HEK293 (cell line): ENCODE measurements around the gene SCFD2.

Experiments
- BCL11B ChIP-seq: fragments of 450-650 bp; formaldehyde crosslinking; IDR thresholded peaks from 2 replicates; pipeline ENCODE4 v1.5.1; 2016; ENCODE audit warnings: low read depth, missing biosample characterization, missing genetic modification characterization
- GLI4 ChIP-seq: fragments of 450-650 bp; formaldehyde crosslinking; IDR thresholded peaks from 2 replicates; pipeline ENCODE4 v1.5.1; 2016; ENCODE audit warnings: missing biosample characterization, missing genetic modification characterization
- GLIS1 ChIP-seq: fragments of 450-650 bp; formaldehyde crosslinking; IDR thresholded peaks from 2 replicates; pipeline ENCODE4 v1.5.1; 2016; ENCODE audit warnings: missing biosample characterization, missing genetic modification characterization
- GLIS2 ChIP-seq: fragments of 450-650 bp; formaldehyde crosslinking; IDR thresholded peaks from 2 replicates; pipeline ENCODE4 v1.5.1; 2016; ENCODE audit warnings: missing biosample characterization, missing genetic modification characterization
- HOXC10 ChIP-seq: sonication (generic); formaldehyde crosslinking; IDR thresholded peaks from 2 replicates; pipeline ENCODE4 v1.8.1; 2023; ENCODE audit warnings: mild to moderate bottlenecking, missing genetic modification reagents
- HOXD13 ChIP-seq: sonication (generic); formaldehyde crosslinking; IDR thresholded peaks from 2 replicates; pipeline ENCODE4 v1.8.0; 2022; ENCODE audit warnings: missing genetic modification reagents, borderline replicate concordance
- KLF10 ChIP-seq: fragments of 450-650 bp; IDR thresholded peaks from 2 replicates; pipeline ENCODE4 v1.5.1; 2018; ENCODE audit warnings: missing biosample characterization, mild to moderate bottlenecking, missing genetic modification characterization
- RBAK ChIP-seq: fragments of 450-650 bp; formaldehyde crosslinking; IDR thresholded peaks from 2 replicates; pipeline ENCODE4 v1.5.1; 2016; ENCODE audit warnings: missing biosample characterization, missing genetic modification characterization
- SCRT2 ChIP-seq: fragments of 450-650 bp; formaldehyde crosslinking; IDR thresholded peaks from 2 replicates; pipeline ENCODE4 v1.5.1; 2016; ENCODE audit warnings: missing biosample characterization, missing genetic modification characterization
- SP2 ChIP-seq: fragments of 450-650 bp; formaldehyde crosslinking; IDR thresholded peaks from 2 replicates; pipeline ENCODE4 v1.5.1; 2016; ENCODE audit warnings: missing biosample characterization, missing genetic modification characterization
- SP3 ChIP-seq: fragments of 450-650 bp; formaldehyde crosslinking; IDR thresholded peaks from 2 replicates; pipeline ENCODE4 v1.5.1; 2016; ENCODE audit warnings: missing biosample characterization, missing genetic modification characterization
- YY2 ChIP-seq: fragments of 450-650 bp; formaldehyde crosslinking; IDR thresholded peaks from 2 replicates; pipeline ENCODE4 v1.5.1; 2016; ENCODE audit warnings: missing biosample characterization, missing genetic modification characterization
- ZFP37 ChIP-seq: fragments of 450-650 bp; formaldehyde crosslinking; IDR thresholded peaks from 2 replicates; pipeline ENCODE4 v1.5.1; 2016; ENCODE audit warnings: missing biosample characterization, missing genetic modification characterization
- ZFP41 ChIP-seq: fragments of 450-650 bp; formaldehyde crosslinking; IDR thresholded peaks from 2 replicates; pipeline ENCODE4 v1.5.1; 2016; ENCODE audit warnings: missing biosample characterization, missing genetic modification characterization, borderline replicate concordance
- ZNF221 ChIP-seq: fragments of 450-650 bp; formaldehyde crosslinking; IDR thresholded peaks from 2 replicates; pipeline ENCODE4 v1.5.1; 2017; ENCODE audit warnings: missing biosample characterization, missing genetic modification characterization, borderline replicate concordance
- ZNF239 ChIP-seq: fragments of 450-650 bp; formaldehyde crosslinking; IDR thresholded peaks from 2 replicates; pipeline ENCODE4 v1.5.1; 2016; ENCODE audit warnings: missing biosample characterization, missing genetic modification characterization
- ZNF248 ChIP-seq: fragments of 450-650 bp; formaldehyde crosslinking; IDR thresholded peaks from 2 replicates; pipeline ENCODE4 v1.5.1; 2017; ENCODE audit warnings: missing biosample characterization, missing genetic modification characterization
- ZNF292 ChIP-seq: fragments of 450-650 bp; formaldehyde crosslinking; IDR thresholded peaks from 2 replicates; pipeline ENCODE4 v1.5.1; 2016; ENCODE audit warnings: low read depth, missing biosample characterization, missing genetic modification characterization, borderline replicate concordance
- ZNF366 ChIP-seq: fragments of 450-650 bp; formaldehyde crosslinking; conservative IDR thresholded peaks from 2 replicates; pipeline ENCODE4 v1.5.1; 2016; ENCODE audit warnings: missing biosample characterization, missing genetic modification characterization
- ZNF433 ChIP-seq: fragments of 450-650 bp; formaldehyde crosslinking; IDR thresholded peaks from 2 replicates; pipeline ENCODE4 v1.5.1; 2016; ENCODE audit warnings: missing biosample characterization, missing genetic modification characterization, low read depth
- ZNF548 ChIP-seq: fragments of 450-650 bp; formaldehyde crosslinking; IDR thresholded peaks from 2 replicates; pipeline ENCODE4 v1.5.1; 2016; ENCODE audit warnings: missing biosample characterization, missing genetic modification characterization
- ZNF560 ChIP-seq: fragments of 450-650 bp; formaldehyde crosslinking; IDR thresholded peaks from 2 replicates; pipeline ENCODE4 v1.5.1; 2017; ENCODE audit warnings: missing biosample characterization, missing genetic modification characterization, borderline replicate concordance
- ZNF561 ChIP-seq: fragments of 450-650 bp; IDR thresholded peaks from 2 replicates; pipeline ENCODE4 v1.5.1; 2018; ENCODE audit warnings: missing biosample characterization, missing genetic modification characterization, borderline replicate concordance
- ZNF626 ChIP-seq: fragments of 450-650 bp; sonication (Bioruptor Pico); formaldehyde crosslinking; IDR thresholded peaks from 2 replicates; pipeline ENCODE4 v1.5.1; 2018; ENCODE audit warnings: missing biosample characterization, missing genetic modification characterization, inconsistent platforms
- ZNF654 ChIP-seq: fragments of 450-650 bp; formaldehyde crosslinking; IDR thresholded peaks from 2 replicates; pipeline ENCODE4 v1.5.1; 2016; ENCODE audit warnings: low read depth, missing biosample characterization, missing genetic modification characterization
- ZNF664 ChIP-seq: fragments of 450-650 bp; formaldehyde crosslinking; IDR thresholded peaks from 2 replicates; pipeline ENCODE4 v1.5.1; 2016; ENCODE audit warnings: missing biosample characterization, missing genetic modification characterization
- ZNF677 ChIP-seq: fragments of 450-650 bp; IDR thresholded peaks from 2 replicates; pipeline ENCODE4 v1.5.0; 2018; ENCODE audit warnings: missing biosample characterization, mild to moderate bottlenecking, missing genetic modification characterization, moderate library complexity
- ZNF792 ChIP-seq: fragments of 450-650 bp; formaldehyde crosslinking; IDR thresholded peaks from 2 replicates; pipeline ENCODE4 v1.5.1; 2016; ENCODE audit warnings: missing biosample characterization, missing genetic modification characterization
- TF ChIP-seq, protein P1 (sequence below): fragments of 450-650 bp; formaldehyde crosslinking; IDR thresholded peaks from 2 replicates; pipeline ENCODE4 v1.5.1; 2016; ENCODE audit warnings: missing biosample characterization, missing genetic modification characterization
- TF ChIP-seq, protein P2 (sequence below): fragments of 450-650 bp; formaldehyde crosslinking; IDR thresholded peaks from 2 replicates; pipeline ENCODE4 v1.5.1; 2016; ENCODE audit warnings: missing biosample characterization, missing genetic modification characterization
- TF ChIP-seq, protein P3 (sequence below): fragments of 450-650 bp; formaldehyde crosslinking; IDR thresholded peaks from 2 replicates; pipeline ENCODE4 v1.5.1; 2016; ENCODE audit warnings: missing biosample characterization, missing genetic modification characterization
- TF ChIP-seq, protein P4 (sequence below): fragments of 450-650 bp; formaldehyde crosslinking; IDR thresholded peaks from 2 replicates; pipeline ENCODE4 v1.5.1; 2016; ENCODE audit warnings: missing biosample characterization, missing genetic modification characterization
- TF ChIP-seq, protein P5 (sequence below): fragments of 450-650 bp; IDR thresholded peaks from 2 replicates; pipeline ENCODE4 v1.5.1; 2018; ENCODE audit warnings: missing biosample characterization, missing genetic modification characterization

The SCFD2 gene

DNA sequence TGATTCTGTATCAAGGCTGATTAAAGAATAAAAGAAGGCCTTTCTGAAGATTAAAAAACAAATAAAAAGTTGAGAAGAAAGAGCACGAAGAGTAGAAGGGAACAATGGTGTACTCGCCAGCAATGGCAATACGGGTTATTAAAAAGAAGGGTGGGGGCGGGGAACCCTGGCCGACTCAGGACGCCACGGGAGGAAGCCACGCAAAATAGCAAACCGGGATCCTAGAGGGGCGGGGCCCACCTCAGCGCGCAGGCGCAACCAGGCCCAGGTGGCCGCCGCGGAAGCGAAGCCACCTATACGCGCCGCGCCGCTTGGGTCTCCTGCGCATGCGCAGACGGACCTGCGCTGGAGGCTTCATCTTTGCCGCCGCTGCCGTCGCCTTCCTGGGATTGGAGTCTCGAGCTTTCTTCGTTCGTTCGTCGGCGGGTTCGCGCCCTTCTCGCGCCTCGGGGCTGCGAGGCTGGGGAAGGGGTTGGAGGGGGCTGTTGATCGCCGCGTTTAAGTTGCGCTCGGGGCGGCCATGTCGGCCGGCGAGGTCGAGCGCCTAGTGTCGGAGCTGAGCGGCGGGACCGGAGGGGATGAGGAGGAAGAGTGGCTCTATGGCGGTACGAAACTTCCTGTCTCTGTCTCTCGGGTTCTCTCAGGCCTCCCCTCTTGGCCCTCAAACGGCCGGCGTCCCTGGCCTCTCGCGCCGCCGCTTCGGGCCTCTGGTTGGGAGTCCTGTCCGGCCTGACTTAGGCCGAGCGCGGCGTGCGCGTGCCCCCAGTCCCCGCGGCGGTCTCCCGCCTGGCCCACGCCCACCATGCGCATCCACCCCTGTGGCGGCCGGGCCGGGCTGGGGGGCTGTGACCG lies 11.7 kb upstream of the SCFD2 start, which contains the start of gene FIP1L1 (continued):
- TF ChIP-seq ZNF239, result no peak
- TF ChIP-seq ZNF626, result no peak
- TF ChIP-seq ZNF560, result no peak
- TF ChIP-seq ZNF561 (tag by site-specific recombination), result no peak
- TF ChIP-seq ZNF792, result no peak
- TF ChIP-seq ZNF654, result no peak
- TF ChIP-seq, protein P1, sequence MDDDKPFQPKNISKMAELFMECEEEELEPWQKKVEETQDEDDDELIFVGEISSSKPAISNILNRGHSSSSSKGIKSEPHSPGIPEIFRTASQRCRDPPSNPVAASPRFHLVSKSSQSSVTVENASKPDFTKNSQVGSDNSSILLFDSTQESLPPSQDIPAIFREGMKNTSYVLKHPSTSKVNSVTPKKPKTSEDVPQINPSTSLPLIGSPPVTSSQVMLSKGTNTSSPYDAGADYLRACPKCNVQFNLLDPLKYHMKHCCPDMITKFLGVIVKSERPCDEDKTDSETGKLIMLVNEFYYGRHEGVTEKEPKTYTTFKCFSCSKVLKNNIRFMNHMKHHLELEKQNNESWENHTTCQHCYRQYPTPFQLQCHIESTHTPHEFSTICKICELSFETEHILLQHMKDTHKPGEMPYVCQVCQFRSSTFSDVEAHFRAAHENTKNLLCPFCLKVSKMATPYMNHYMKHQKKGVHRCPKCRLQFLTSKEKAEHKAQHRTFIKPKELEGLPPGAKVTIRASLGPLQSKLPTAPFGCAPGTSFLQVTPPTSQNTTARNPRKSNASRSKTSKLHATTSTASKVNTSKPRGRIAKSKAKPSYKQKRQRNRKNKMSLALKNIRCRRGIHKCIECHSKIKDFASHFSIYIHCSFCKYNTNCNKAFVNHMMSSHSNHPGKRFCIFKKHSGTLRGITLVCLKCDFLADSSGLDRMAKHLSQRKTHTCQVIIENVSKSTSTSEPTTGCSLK (tag by site-specific recombination), result no peak
- TF ChIP-seq, protein P2, sequence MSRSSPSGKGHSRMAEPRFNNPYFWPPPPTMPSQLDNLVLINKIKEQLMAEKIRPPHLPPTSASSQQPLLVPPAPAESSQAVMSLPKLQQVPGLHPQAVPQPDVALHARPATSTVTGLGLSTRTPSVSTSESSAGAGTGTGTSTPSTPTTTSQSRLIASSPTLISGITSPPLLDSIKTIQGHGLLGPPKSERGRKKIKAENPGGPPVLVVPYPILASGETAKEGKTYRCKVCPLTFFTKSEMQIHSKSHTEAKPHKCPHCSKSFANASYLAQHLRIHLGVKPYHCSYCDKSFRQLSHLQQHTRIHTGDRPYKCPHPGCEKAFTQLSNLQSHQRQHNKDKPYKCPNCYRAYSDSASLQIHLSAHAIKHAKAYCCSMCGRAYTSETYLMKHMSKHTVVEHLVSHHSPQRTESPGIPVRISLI, result no peak
- TF ChIP-seq HOXC10, result no peak
- no peak; the same call in 1 of the 2 replicates for TF ChIP-seq GLIS1 (tag by site-specific recombination)
- peak; percentile 53; the same call in 1 of the 2 replicates for TF ChIP-seq SP2 (tag by site-specific recombination)
- no peak for TF ChIP-seq ZNF366 (tag by site-specific recombination)
- 0 out of 2 replicates have a peak, but pooled peaks have one; percentile 52 for TF ChIP-seq ZFP37 (tag by site-specific recombination)
- no peak for TF ChIP-seq RBAK
- no peak for TF ChIP-seq ZNF548
- TF ChIP-seq YY2 (tag by site-specific recombination), result peak; percentile 40; the same call in 1 of the 2 replicates
- TF ChIP-seq ZNF221 (tag by site-specific recombination), result no peak
- TF ChIP-seq GLI4, result no peak
- TF ChIP-seq ZNF677, result no peak
- TF ChIP-seq, protein P3, sequence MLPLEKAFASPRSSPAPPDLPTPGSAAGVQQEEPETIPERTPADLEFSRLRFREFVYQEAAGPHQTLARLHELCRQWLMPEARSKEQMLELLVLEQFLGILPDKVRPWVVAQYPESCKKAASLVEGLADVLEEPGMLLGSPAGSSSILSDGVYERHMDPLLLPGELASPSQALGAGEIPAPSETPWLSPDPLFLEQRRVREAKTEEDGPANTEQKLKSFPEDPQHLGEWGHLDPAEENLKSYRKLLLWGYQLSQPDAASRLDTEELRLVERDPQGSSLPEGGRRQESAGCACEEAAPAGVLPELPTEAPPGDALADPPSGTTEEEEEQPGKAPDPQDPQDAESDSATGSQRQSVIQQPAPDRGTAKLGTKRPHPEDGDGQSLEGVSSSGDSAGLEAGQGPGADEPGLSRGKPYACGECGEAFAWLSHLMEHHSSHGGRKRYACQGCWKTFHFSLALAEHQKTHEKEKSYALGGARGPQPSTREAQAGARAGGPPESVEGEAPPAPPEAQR (tag by site-specific recombination), result no peak
- TF ChIP-seq ZNF664, result no peak
- TF ChIP-seq KLF10, result peak; percentile 44; the same call in 1 of the 2 replicates
- no peak for TF ChIP-seq SCRT2
- TF ChIP-seq ZFP41 (tag by site-specific recombination), result no peak
- TF ChIP-seq, protein P4, sequence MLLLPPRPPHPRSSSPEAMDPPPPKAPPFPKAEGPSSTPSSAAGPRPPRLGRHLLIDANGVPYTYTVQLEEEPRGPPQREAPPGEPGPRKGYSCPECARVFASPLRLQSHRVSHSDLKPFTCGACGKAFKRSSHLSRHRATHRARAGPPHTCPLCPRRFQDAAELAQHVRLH (tag by site-specific recombination), result no peak
- TF ChIP-seq GLIS2 (tag by site-specific recombination), result peak; percentile 67
- TF ChIP-seq ZNF292 (tag by site-specific recombination), result no peak
- TF ChIP-seq, protein P5, sequence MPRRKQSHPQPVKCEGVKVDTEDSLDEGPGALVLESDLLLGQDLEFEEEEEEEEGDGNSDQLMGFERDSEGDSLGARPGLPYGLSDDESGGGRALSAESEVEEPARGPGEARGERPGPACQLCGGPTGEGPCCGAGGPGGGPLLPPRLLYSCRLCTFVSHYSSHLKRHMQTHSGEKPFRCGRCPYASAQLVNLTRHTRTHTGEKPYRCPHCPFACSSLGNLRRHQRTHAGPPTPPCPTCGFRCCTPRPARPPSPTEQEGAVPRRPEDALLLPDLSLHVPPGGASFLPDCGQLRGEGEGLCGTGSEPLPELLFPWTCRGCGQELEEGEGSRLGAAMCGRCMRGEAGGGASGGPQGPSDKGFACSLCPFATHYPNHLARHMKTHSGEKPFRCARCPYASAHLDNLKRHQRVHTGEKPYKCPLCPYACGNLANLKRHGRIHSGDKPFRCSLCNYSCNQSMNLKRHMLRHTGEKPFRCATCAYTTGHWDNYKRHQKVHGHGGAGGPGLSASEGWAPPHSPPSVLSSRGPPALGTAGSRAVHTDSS (tag by site-specific recombination), result no peak
- no peak for TF ChIP-seq ZNF248 (tag by site-specific recombination)
- TF ChIP-seq BCL11B, result no peak
- 0 out of 2 replicates have a peak, but pooled peaks have one; percentile 9 for TF ChIP-seq SP3 (tag by site-specific recombination)
- no peak for TF ChIP-seq HOXD13 (CRISPR knock-in tag)
- TF ChIP-seq ZNF433, result no peak
